RWPE1 (cell line): ENCODE measurements around the gene LY6G6D.

ENCODE experiments used
- CTCF ChIA-PET: fragments of 350-600 bp; sonication (Branson Sonifier 250); formaldehyde crosslinking; extraction: SDS; loops from one replicate; lab custom pipeline; 2021; lab: Yijun Ruan, JAX
- POLR2A ChIA-PET: fragments of 400-600 bp; formaldehyde crosslinking; extraction: SDS; loops from one replicate; lab custom pipeline; 2020; ENCODE audit warnings: antibody characterized with exemption; ENCODE audit not compliant: low non-redundant PET; lab: Yijun Ruan, JAX
- DNase-seq: peaks from one replicate; pipeline ENCODE4 v3.0.0; 2012; ENCODE audit warnings: low spot score
- H3K27ac ChIP-seq: fragments of 450-650 bp; 2 replicates; pipeline ENCODE4 v1.5.1; 2017
- CTCF ChIP-seq: fragments of 450-650 bp; conservative IDR thresholded peaks from 2 replicates; pipeline ENCODE4 v1.5.1; 2017; ENCODE audit warnings: low read depth, mild to moderate bottlenecking

Gene LY6G6D

GRCh38 chr6:31676904-31677303, 38.2 kb upstream of the LY6G6D start:
- no peak for TF ChIP-seq CTCF
- CTCF ChIA-PET, result no interaction called here
- POLR2A ChIA-PET, result no interaction called here
- H3K27ac ChIP-seq, result no peak overlapping the region
- no peak for DNase-seq

GRCh38 chr6:31677955-31678354, 37.2 kb upstream of the LY6G6D start:
- H3K27ac ChIP-seq, result no peak overlapping the region
- ChIA-PET POLR2A (no interaction called here), CTCF (no interaction called here)
- no peak for DNase-seq
- no peak for TF ChIP-seq CTCF

GRCh38 chr6:31680226-31681134, 34.7 kb upstream of the LY6G6D start, which contains the start of gene LY6G5C:
Gene LY6G5C (minus strand): TSS chr6:31681067. CDS start chr6:31680373, 694 bp downstream.
- peak within 1 kb of the TSS; percentile 82 for H3K27ac ChIP-seq
- ChIA-PET CTCF (interaction anchor here (0.6 to 1.4 kb wide), 11 partner anchors 9 to 243 kb away, joined by 3 to 8 read pairs (median 4); no protein-coding TSS in a partner anchor), POLR2A (interaction anchor here (0.7 kb wide), 1 partner anchor 180 kb away, joined by 3 read pairs; no protein-coding TSS in a partner anchor)
- TF ChIP-seq CTCF, result peak; percentile 72
- peak; percentile 84 for DNase-seq

- peak; percentile 43 for DNase-seq
- ChIA-PET CTCF (interaction anchor here (0.6 to 1.4 kb wide), 9 partner anchors 10 to 243 kb away, joined by 3 to 8 read pairs (median 4); no protein-coding TSS in a partner anchor), POLR2A (interaction anchor here (0.7 kb wide), 1 partner anchor 179 kb away, joined by 3 read pairs; no protein-coding TSS in a partner anchor)
- H3K27ac ChIP-seq, result peak overlapping the region; percentile 82
- TF ChIP-seq CTCF, result no peak
Measured at GRCh38 chr6:31681135-31681671, 33.9 kb upstream of the LY6G6D start.

- no peak for TF ChIP-seq CTCF
- H3K27ac ChIP-seq, result peak overlapping the region; percentile 36
- no peak for DNase-seq
- POLR2A ChIA-PET, result no interaction called here
- CTCF ChIA-PET, result no interaction called here
Measured at GRCh38 chr6:31683591-31683990, 31.6 kb upstream of the LY6G6D start.

GRCh38 chr6:31686483-31686882, 28.7 kb upstream of the LY6G6D start:
- ChIA-PET CTCF (no interaction called here), POLR2A (no interaction called here)
- no peak for TF ChIP-seq CTCF
- DNase-seq, result no peak
- H3K27ac ChIP-seq, result peak overlapping the region; percentile 20; the same call in 1 of the 2 replicates
